Measurements from ENCODE around the gene PLPP4.

DNA sequence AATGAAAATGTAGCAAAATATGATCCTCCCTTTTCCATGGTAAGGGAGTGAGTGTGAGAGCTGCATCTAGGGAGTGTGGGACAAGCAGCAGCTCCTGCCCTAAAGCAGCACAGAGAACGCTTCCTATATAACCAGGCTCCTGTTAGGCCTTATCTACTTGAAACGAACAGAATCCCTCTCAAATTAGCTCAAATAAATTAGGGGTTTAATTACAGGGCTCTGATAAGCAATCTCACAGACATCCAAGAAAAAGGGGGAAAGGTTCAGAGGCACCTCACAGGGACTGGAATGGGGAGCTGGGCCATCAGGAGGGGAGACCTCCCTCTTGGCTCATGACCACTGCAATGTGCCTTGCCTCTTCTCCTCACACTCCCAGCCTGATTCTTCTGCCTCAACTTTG is 57.9 kb downstream of the PLPP4 start:
- TF ChIP-seq RCOR1 (IDR thresholded peaks at IDR 0.05; ENCODE audit: low read length) (no peak), EP300 (IDR thresholded peaks at IDR 0.05; ENCODE audit: borderline replicate concordance in 1 of 2, low read depth in 1 of 2, low read length in 1 of 2) (no peak), POLR2AphosphoS5 (IDR thresholded peaks at IDR 0.05; ENCODE audit: low read depth, low read length) (no peak)
- TF ChIP-seq, protein P1, sequence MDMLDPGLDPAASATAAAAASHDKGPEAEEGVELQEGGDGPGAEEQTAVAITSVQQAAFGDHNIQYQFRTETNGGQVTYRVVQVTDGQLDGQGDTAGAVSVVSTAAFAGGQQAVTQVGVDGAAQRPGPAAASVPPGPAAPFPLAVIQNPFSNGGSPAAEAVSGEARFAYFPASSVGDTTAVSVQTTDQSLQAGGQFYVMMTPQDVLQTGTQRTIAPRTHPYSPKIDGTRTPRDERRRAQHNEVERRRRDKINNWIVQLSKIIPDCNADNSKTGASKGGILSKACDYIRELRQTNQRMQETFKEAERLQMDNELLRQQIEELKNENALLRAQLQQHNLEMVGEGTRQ (IDR thresholded peaks at IDR 0.05; ENCODE audit: borderline replicate concordance, low read depth, low read length): no peak
- TF ChIP-seq, protein P2, sequence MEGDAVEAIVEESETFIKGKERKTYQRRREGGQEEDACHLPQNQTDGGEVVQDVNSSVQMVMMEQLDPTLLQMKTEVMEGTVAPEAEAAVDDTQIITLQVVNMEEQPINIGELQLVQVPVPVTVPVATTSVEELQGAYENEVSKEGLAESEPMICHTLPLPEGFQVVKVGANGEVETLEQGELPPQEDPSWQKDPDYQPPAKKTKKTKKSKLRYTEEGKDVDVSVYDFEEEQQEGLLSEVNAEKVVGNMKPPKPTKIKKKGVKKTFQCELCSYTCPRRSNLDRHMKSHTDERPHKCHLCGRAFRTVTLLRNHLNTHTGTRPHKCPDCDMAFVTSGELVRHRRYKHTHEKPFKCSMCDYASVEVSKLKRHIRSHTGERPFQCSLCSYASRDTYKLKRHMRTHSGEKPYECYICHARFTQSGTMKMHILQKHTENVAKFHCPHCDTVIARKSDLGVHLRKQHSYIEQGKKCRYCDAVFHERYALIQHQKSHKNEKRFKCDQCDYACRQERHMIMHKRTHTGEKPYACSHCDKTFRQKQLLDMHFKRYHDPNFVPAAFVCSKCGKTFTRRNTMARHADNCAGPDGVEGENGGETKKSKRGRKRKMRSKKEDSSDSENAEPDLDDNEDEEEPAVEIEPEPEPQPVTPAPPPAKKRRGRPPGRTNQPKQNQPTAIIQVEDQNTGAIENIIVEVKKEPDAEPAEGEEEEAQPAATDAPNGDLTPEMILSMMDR (IDR thresholded peaks at IDR 0.05): no peak
- TF ChIP-seq, protein P3, sequence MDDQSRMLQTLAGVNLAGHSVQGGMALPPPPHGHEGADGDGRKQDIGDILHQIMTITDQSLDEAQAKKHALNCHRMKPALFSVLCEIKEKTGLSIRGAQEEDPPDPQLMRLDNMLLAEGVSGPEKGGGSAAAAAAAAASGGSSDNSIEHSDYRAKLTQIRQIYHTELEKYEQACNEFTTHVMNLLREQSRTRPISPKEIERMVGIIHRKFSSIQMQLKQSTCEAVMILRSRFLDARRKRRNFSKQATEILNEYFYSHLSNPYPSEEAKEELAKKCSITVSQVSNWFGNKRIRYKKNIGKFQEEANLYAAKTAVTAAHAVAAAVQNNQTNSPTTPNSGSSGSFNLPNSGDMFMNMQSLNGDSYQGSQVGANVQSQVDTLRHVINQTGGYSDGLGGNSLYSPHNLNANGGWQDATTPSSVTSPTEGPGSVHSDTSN (IDR thresholded peaks at IDR 0.05): no peak
- TF ChIP-seq, protein P4, sequence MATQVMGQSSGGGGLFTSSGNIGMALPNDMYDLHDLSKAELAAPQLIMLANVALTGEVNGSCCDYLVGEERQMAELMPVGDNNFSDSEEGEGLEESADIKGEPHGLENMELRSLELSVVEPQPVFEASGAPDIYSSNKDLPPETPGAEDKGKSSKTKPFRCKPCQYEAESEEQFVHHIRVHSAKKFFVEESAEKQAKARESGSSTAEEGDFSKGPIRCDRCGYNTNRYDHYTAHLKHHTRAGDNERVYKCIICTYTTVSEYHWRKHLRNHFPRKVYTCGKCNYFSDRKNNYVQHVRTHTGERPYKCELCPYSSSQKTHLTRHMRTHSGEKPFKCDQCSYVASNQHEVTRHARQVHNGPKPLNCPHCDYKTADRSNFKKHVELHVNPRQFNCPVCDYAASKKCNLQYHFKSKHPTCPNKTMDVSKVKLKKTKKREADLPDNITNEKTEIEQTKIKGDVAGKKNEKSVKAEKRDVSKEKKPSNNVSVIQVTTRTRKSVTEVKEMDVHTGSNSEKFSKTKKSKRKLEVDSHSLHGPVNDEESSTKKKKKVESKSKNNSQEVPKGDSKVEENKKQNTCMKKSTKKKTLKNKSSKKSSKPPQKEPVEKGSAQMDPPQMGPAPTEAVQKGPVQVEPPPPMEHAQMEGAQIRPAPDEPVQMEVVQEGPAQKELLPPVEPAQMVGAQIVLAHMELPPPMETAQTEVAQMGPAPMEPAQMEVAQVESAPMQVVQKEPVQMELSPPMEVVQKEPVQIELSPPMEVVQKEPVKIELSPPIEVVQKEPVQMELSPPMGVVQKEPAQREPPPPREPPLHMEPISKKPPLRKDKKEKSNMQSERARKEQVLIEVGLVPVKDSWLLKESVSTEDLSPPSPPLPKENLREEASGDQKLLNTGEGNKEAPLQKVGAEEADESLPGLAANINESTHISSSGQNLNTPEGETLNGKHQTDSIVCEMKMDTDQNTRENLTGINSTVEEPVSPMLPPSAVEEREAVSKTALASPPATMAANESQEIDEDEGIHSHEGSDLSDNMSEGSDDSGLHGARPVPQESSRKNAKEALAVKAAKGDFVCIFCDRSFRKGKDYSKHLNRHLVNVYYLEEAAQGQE (IDR thresholded peaks at IDR 0.05; ENCODE audit: low read depth, low read length): no peak

All from SK-N-SH (cell line).